ENCODE measurements around the gene PRRT2.

Gene PRRT2

GRCh38 chr16:29835926-29836325 is 23.9 kb downstream of the PRRT2 start:
- DNase-seq = no peak

GRCh38 chr16:29836623-29837022 is 24.6 kb downstream of the PRRT2 start:
- no peak for DNase-seq

- no peak for DNase-seq
Observed at GRCh38 chr16:29837841-29838240, 25.8 kb downstream of the PRRT2 start.

GRCh38 chr16:29839822-29840221 is 27.8 kb downstream of the PRRT2 start:
- no peak for DNase-seq

GRCh38 chr16:29840240-29840639 is 28.2 kb downstream of the PRRT2 start:
- DNase-seq = no peak

- no peak for DNase-seq
Observed at GRCh38 chr16:29841631-29842030, 29.6 kb downstream of the PRRT2 start.

- DNase-seq = no peak
Observed at GRCh38 chr16:29842732-29843346, 30.8 kb downstream of the PRRT2 start.

GRCh38 chr16:29843931-29844330 is 31.9 kb downstream of the PRRT2 start:
- DNase-seq = no peak

- no peak for DNase-seq
Observed at GRCh38 chr16:29844575-29845331, 32.8 kb downstream of the PRRT2 start.

GRCh38 chr16:29845656-29846055 is 33.7 kb downstream of the PRRT2 start:
- DNase-seq = no peak

- DNase-seq = peak in 1 of 2 experiments; percentile 20
Observed at GRCh38 chr16:29848420-29849297, 36.7 kb downstream of the PRRT2 start.

GRCh38 chr16:29849505-29849904 is 37.5 kb downstream of the PRRT2 start:
- no peak for DNase-seq

- DNase-seq = no peak
Observed at GRCh38 chr16:29850998-29851397, 39.0 kb downstream of the PRRT2 start.

- DNase-seq = no peak
Observed at GRCh38 chr16:29852654-29853053, 40.7 kb downstream of the PRRT2 start.

- no peak for DNase-seq
Observed at GRCh38 chr16:29854520-29855100, 42.6 kb downstream of the PRRT2 start.

- DNase-seq = no peak
Observed at GRCh38 chr16:29857133-29857760, 45.3 kb downstream of the PRRT2 start.

- no peak for DNase-seq
Observed at GRCh38 chr16:29858149-29858849, 46.3 kb downstream of the PRRT2 start.

- DNase-seq = no peak
Observed at GRCh38 chr16:29858974-29859373, 47.0 kb downstream of the PRRT2 start.

GRCh38 chr16:29860218-29860617 is 48.2 kb downstream of the PRRT2 start:
- DNase-seq = no peak

- no peak for DNase-seq
Observed at GRCh38 chr16:29862383-29862883, 50.4 kb downstream of the PRRT2 start.

GRCh38 chr16:29862884-29863668 is 51.1 kb downstream of the PRRT2 start, which contains the start of gene CDIPT:
TSS of gene CDIPT (minus strand) at chr16:29863226. CDS start at chr16:29862857, 369 bp downstream.
- peak; percentile 82 to 89 for DNase-seq
